ENCODE data around the gene SAMD13. TPM values are rescaled to one million over a fixed set of nuclear protein-coding genes. Genes with fewer than 3 reads are reported as not detected.

The SAMD13 gene
- total RNA-seq, 1 donor from 2014 or later, result 1.6 TPM

- Histone ChIP-seq H3K36me3 (no peaks in the 10 kb centered on the region), H3K27me3 (no peaks in the 10 kb centered on the region), H3K4me3 (no peak overlapping the region), H3K9me3 (no peaks in the 10 kb centered on the region), H3K27ac (no peak overlapping the region), H3K4me1 (no peaks in the 10 kb centered on the region)
- no peak for ATAC-seq
- TF ChIP-seq CTCF (IDR thresholded peaks at IDR 0.05), result no peak
- DNase-seq, result no peak
- intact Hi-C loops (cut with DNase I), result no loop called here
Observed at GRCh38 chr1:84353695-84354094, 52.2 kb downstream of the SAMD13 start.

GRCh38 chr1:84355556-84355955 is 54.0 kb downstream of the SAMD13 start:
- Histone ChIP-seq H3K4me3 (no peak overlapping the region), H3K4me1 (no peaks in the 10 kb centered on the region), H3K36me3 (no peaks in the 10 kb centered on the region), H3K27ac (no peak overlapping the region), H3K27me3 (no peaks in the 10 kb centered on the region), H3K9me3 (no peaks in the 10 kb centered on the region)
- intact Hi-C loops (cut with DNase I), result no loop called here
- TF ChIP-seq CTCF (IDR thresholded peaks at IDR 0.05), result no peak
- no peak for DNase-seq
- ATAC-seq, result no peak

- ATAC-seq (no peak), DNase-seq (no peak)
- no peaks in the 10 kb centered on the region for H3K27me3 ChIP-seq
- TF ChIP-seq CTCF (IDR thresholded peaks at IDR 0.05), result no peak
- no peak overlapping the region for H3K27ac ChIP-seq
- H3K4me3 ChIP-seq, result no peak overlapping the region
- no peaks in the 10 kb centered on the region for H3K36me3 ChIP-seq
- H3K9me3 ChIP-seq, result no peaks in the 10 kb centered on the region
- intact Hi-C loops (cut with DNase I), result no loop called here
- H3K4me1 ChIP-seq, result no peaks in the 10 kb centered on the region
Observed at GRCh38 chr1:84356881-84357280, 55.4 kb downstream of the SAMD13 start.

- Histone ChIP-seq H3K4me3 (no peak overlapping the region), H3K36me3 (no peaks in the 10 kb centered on the region), H3K9me3 (no peaks in the 10 kb centered on the region), H3K27me3 (no peaks in the 10 kb centered on the region), H3K4me1 (no peaks in the 10 kb centered on the region), H3K27ac (no peak overlapping the region)
- DNase-seq, result no peak
- ATAC-seq, result no peak
- TF ChIP-seq CTCF (IDR thresholded peaks at IDR 0.05), result no peak
- intact Hi-C loops (cut with DNase I), result no loop called here
Observed at GRCh38 chr1:84358695-84359094, 57.2 kb downstream of the SAMD13 start.

- no peak for TF ChIP-seq CTCF (IDR thresholded peaks at IDR 0.05)
- Histone ChIP-seq H3K4me1 (no peaks in the 10 kb centered on the region), H3K27ac (no peak overlapping the region), H3K4me3 (no peak overlapping the region), H3K36me3 (no peaks in the 10 kb centered on the region), H3K27me3 (no peaks in the 10 kb centered on the region), H3K9me3 (no peaks in the 10 kb centered on the region)
- intact Hi-C loops (cut with DNase I), result no loop called here
- no peak for DNase-seq
- peak; percentile 51 for ATAC-seq
Observed at GRCh38 chr1:84360316-84360715, 58.8 kb downstream of the SAMD13 start.

- H3K4me1 ChIP-seq, result peaks cover 3% of the 10 kb centered on the region
- no peaks in the 10 kb centered on the region for H3K27me3 ChIP-seq
- no peaks in the 10 kb centered on the region for H3K9me3 ChIP-seq
- H3K27ac ChIP-seq, result no peak overlapping the region
- intact Hi-C loops (cut with DNase I), result no loop called here
- TF ChIP-seq CTCF (IDR thresholded peaks at IDR 0.05), result no peak
- DNase-seq, result no peak
- H3K4me3 ChIP-seq, result no peak overlapping the region
- no peak for ATAC-seq
- H3K36me3 ChIP-seq, result no peaks in the 10 kb centered on the region
Observed at GRCh38 chr1:84361796-84362195, 60.3 kb downstream of the SAMD13 start.
